HS-27A (cell line): Measurements from ENCODE around the gene LAMA2.

Source experiments
- DNase-seq: peaks from one replicate; pipeline ENCODE4 v3.0.0-alpha.2; 2012; ENCODE audit warnings: low read depth, missing footprints

The LAMA2 gene

GRCh38 chr6:128899341-128900050 lies 16.6 kb downstream of the LAMA2 start:
- peak; percentile 23 for DNase-seq

- DNase-seq, result no peak
These were observed 20.8 kb downstream of the LAMA2 start for GRCh38 chr6:128903715-128904114.

- no peak for DNase-seq
These were observed 31.1 kb downstream of the LAMA2 start for GRCh38 chr6:128914051-128914450.

- DNase-seq, result no peak
These were observed 35.9 kb downstream of the LAMA2 start for GRCh38 chr6:128918886-128919285.

- no peak for DNase-seq
These were observed 36.7 kb downstream of the LAMA2 start for GRCh38 chr6:128919412-128920180.

- DNase-seq, result no peak
These were observed 42.8 kb downstream of the LAMA2 start for GRCh38 chr6:128925765-128926164.

- no peak for DNase-seq
These were observed 46.9 kb downstream of the LAMA2 start for GRCh38 chr6:128929869-128930268.

GRCh38 chr6:128930321-128930720 lies 47.4 kb downstream of the LAMA2 start:
- no peak for DNase-seq

GRCh38 chr6:128932061-128932460 lies 49.1 kb downstream of the LAMA2 start:
- DNase-seq, result no peak

- no peak for DNase-seq
These were observed 67.9 kb downstream of the LAMA2 start for GRCh38 chr6:128950864-128951263.

GRCh38 chr6:128952902-128953301 lies 70.0 kb downstream of the LAMA2 start:
- no peak for DNase-seq

- DNase-seq, result no peak
These were observed 71.5 kb downstream of the LAMA2 start for GRCh38 chr6:128954308-128955043.

- DNase-seq, result peak; percentile 17
These were observed 80.6 kb downstream of the LAMA2 start for GRCh38 chr6:128963561-128963960.

GRCh38 chr6:128964233-128964755 lies 81.4 kb downstream of the LAMA2 start:
- DNase-seq, result no peak

- DNase-seq, result no peak
These were observed 81.8 kb downstream of the LAMA2 start for GRCh38 chr6:128964771-128965170.

GRCh38 chr6:128966934-128967333 lies 84.0 kb downstream of the LAMA2 start:
- DNase-seq, result no peak

- no peak for DNase-seq
These were observed 96.1 kb downstream of the LAMA2 start for GRCh38 chr6:128979071-128979470.

- no peak for DNase-seq
These were observed 98.8 kb downstream of the LAMA2 start for GRCh38 chr6:128981716-128982115.

- DNase-seq, result no peak
These were observed 107.4 kb downstream of the LAMA2 start for GRCh38 chr6:128990360-128990759.

- DNase-seq, result no peak
These were observed 108.0 kb downstream of the LAMA2 start for GRCh38 chr6:128990915-128991314.

- no peak for DNase-seq
These were observed 110.2 kb downstream of the LAMA2 start for GRCh38 chr6:128993166-128993565.

GRCh38 chr6:128997880-128998279 lies 114.9 kb downstream of the LAMA2 start:
- DNase-seq, result no peak
